WERI-Rb-1 (cell line): ENCODE data around the gene RAB42.

ENCODE experiments used
- DNase-seq: peaks from one replicate; pipeline ENCODE4 v3.0.0-alpha.2; 2020
- H3K27ac ChIP-seq: fragments of 250-450 bp; sonication (Bioruptor Pico); 2 replicates; pipeline ENCODE4 v1.5.1; 2020; ENCODE audit warnings: mild to moderate bottlenecking, moderate library complexity
- H3K27me3 ChIP-seq: fragments of 250-450 bp; sonication (Bioruptor Pico); 2 replicates; pipeline ENCODE4 v1.5.1; 2021; ENCODE audit warnings: mild to moderate bottlenecking, low read depth, moderate library complexity; ENCODE audit not compliant: insufficient read depth, severe bottlenecking
- H3K36me3 ChIP-seq: fragments of 250-450 bp; sonication (Bioruptor Pico); 2 replicates; pipeline ENCODE4 v1.5.1; 2020; ENCODE audit warnings: mild to moderate bottlenecking, moderate library complexity
- H3K4me3 ChIP-seq: 2 replicates; pipeline ENCODE4 v1.5.1; 2011; ENCODE audit warnings: low read depth, mild to moderate bottlenecking, control low read depth, low read length
- H3K9me3 ChIP-seq: fragments of 250-450 bp; sonication (Bioruptor Pico); 2 replicates; pipeline ENCODE4 v1.5.1; 2021; ENCODE audit warnings: mild to moderate bottlenecking, moderate library complexity; ENCODE audit not compliant: severe bottlenecking
- CTCF ChIP-seq: IDR thresholded peaks from 2 replicates; pipeline ENCODE4 v1.5.1; 2011; ENCODE audit warnings: low read depth, mild to moderate bottlenecking, control low read depth, inconsistent platforms, low read length

The RAB42 gene

GRCh38 chr1:28573564-28573963 lies 18.5 kb upstream of the RAB42 start:
- peaks cover 53% of the 10 kb centered on the region for H3K36me3 ChIP-seq
- TF ChIP-seq CTCF: no peak
- no peak for DNase-seq
- no peaks in the 10 kb centered on the region for H3K9me3 ChIP-seq
- no peak overlapping the region for H3K4me3 ChIP-seq
- no peaks in the 10 kb centered on the region for H3K27me3 ChIP-seq
- H3K27ac ChIP-seq: no peak overlapping the region

- H3K4me3 ChIP-seq: no peak overlapping the region
- H3K27me3 ChIP-seq: no peaks in the 10 kb centered on the region
- peaks cover 61% of the 10 kb centered on the region for H3K36me3 ChIP-seq
- no peak for TF ChIP-seq CTCF
- DNase-seq: no peak
- H3K9me3 ChIP-seq: no peaks in the 10 kb centered on the region
- no peak overlapping the region for H3K27ac ChIP-seq
These were observed 14.9 kb upstream of the RAB42 start for GRCh38 chr1:28577052-28577678.

GRCh38 chr1:28577738-28578536 lies 14.1 kb upstream of the RAB42 start:
- Histone ChIP-seq H3K36me3 (peaks cover 60% of the 10 kb centered on the region), H3K27ac (no peak overlapping the region), H3K27me3 (no peaks in the 10 kb centered on the region), H3K9me3 (no peaks in the 10 kb centered on the region), H3K4me3 (no peak overlapping the region)
- TF ChIP-seq CTCF: no peak
- no peak for DNase-seq

- no peaks in the 10 kb centered on the region for H3K9me3 ChIP-seq
- H3K27ac ChIP-seq: no peak overlapping the region
- no peak for DNase-seq
- no peak for TF ChIP-seq CTCF
- H3K4me3 ChIP-seq: no peak overlapping the region
- H3K27me3 ChIP-seq: no peaks in the 10 kb centered on the region
- peaks cover 56% of the 10 kb centered on the region for H3K36me3 ChIP-seq
These were observed 13.3 kb upstream of the RAB42 start for GRCh38 chr1:28578696-28579218.

- Histone ChIP-seq H3K36me3 (peaks cover 51% of the 10 kb centered on the region), H3K27ac (no peak overlapping the region), H3K27me3 (no peaks in the 10 kb centered on the region), H3K9me3 (no peaks in the 10 kb centered on the region), H3K4me3 (no peak overlapping the region)
- TF ChIP-seq CTCF: no peak
- no peak for DNase-seq
These were observed 12.7 kb upstream of the RAB42 start for GRCh38 chr1:28579401-28579800.
